ENCODE measurements around the gene SYCP3. TPM values are rescaled to one million over a fixed set of nuclear protein-coding genes. Genes with fewer than 3 reads are reported as not detected.

Gene SYCP3
- total and polyA plus RNA-seq, 2 of the 8 experiments (the other 6 are each of a cell fraction or from before 2014, with no cell fraction given) = 0.02 to 0.07 TPM

GRCh38 chr12:101713930-101714329, 25.3 kb downstream of the SYCP3 start (continued):
- no peak for TF ChIP-seq POU5F1 (IDR thresholded peaks at IDR 0.05; ENCODE audit: low read depth, low read length)

Data from H1 (cell line).